Femur (tissue), 1 donor: Measurements from ENCODE around the gene SYTL2.

Experiments
- DNase-seq: peaks from one replicate; pipeline ENCODE4 v3.0.0-alpha.2; 2017

The SYTL2 gene

DNA sequence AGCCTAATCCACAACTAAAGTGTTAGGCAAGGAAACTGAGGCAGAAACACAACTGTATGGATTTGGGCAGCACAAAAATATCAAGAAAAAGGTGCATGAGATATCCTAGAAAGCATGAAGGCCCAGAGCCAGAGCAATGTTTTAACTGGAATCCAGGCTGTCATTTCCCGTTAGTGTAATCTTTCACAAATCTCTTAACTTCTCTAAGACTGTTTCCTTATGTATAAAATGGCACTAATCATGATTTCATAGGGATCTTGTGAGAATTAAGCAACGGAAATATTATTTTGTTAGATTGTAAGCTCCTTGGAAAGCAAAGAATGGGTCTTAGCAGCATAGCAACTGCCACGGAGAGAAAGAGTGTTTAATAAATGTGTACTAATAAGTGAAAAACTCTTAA lies 14.7 kb upstream of the SYTL2 start:
- no peak for DNase-seq

DNA sequence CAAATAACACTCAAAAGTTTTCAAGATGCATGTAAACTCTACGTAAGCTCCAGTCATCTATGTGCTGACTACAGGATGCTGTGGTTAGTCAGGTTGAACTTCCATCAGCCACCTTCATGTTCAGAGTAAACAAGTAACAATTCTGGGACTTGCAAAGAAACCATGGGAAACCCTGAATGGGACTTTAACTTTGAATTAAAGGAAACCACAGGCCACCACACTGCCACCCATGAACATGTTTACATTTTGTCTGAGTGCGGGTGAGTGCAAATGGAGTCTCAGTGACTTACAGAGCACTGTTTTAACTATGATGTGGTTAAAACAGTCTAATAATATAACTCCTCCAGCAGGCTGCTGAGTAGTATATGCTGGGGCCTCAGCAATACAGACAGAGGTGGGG lies 12.9 kb upstream of the SYTL2 start:
- DNase-seq: peak; percentile 57

DNA sequence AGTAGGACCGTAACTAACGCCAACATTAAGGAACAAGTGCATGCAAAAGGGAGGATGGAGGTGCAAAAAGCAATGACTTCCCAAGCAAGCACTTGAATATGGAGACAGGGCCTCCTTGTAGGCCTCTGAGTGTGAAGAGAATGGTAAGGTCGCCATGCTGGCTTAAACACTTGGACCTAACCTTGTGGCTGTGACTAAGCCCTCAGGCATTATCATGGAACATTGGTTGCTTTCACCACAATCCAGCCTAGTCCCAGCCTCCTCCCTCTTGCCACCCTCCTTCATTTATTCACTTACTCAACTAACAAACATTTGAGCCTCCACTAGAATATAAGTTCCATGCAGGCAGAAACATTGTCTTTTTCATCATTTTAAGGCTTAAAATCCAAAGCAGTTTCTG lies 11.9 kb upstream of the SYTL2 start:
- DNase-seq: no peak

DNA sequence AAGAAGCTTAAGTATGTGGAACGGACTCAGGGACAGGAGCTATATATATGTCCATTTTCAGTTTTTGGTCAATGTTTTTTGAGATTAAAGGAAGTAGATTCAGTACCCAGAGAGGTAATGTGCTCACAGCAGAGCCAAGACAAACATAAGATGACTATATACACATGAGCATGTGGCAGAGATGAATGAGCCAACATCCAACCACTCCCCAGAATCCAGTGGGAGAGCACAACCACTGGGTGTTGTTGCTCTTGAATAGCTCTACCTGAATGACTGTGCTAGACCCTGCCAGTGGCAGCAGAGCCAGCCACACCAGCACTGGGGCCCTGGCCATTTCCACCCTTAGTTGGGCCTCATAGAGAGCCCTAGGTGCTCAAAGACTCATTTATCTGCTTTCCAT lies 10.7 kb upstream of the SYTL2 start:
- no peak for DNase-seq

DNA sequence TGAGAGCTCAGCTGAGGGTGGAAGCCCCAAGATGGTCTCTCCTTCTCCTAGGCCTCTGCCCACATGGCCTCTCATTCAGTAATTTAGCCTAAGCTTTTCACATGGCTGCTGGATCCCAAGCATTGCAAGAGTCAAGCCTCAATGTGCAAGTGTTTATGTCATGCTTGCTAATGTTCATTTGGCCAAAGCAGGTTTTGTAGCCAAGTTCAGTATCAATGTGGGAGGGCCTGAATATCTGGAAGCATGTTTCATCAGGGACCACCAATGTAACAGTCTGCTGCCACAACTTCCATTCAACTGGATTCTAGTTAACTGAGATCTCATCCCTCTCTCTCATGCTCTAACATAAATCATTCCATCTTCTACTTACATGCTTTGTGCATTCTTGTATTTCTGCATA lies 8.5 kb upstream of the SYTL2 start:
- DNase-seq: no peak

- DNase-seq: no peak
Measured at GRCh38 chr11:85815186-85815931, 4.4 kb upstream of the SYTL2 start.

- DNase-seq: no peak
Measured at GRCh38 chr11:85813721-85814120, 2.8 kb upstream of the SYTL2 start.

DNA sequence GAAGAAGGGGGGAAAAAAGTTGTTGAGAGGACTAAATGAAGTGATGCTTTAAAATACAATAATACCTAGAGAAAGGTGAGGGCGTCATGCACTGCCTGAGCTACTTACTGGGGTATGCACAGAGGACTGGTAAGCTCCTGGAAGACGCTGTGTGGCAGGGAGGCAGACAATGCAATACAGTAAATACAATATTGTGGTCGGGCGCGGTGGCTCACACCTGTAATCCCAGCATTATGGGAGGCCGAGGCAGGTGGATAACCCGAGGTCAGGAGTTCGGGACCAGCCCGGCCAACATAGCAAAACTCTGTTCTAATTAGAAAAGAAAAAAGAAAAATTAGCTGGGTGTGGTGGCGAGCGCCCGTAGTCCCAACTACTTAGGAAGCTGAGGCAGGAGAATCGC lies 683 bp upstream of the SYTL2 start:
- DNase-seq: no peak

DNA sequence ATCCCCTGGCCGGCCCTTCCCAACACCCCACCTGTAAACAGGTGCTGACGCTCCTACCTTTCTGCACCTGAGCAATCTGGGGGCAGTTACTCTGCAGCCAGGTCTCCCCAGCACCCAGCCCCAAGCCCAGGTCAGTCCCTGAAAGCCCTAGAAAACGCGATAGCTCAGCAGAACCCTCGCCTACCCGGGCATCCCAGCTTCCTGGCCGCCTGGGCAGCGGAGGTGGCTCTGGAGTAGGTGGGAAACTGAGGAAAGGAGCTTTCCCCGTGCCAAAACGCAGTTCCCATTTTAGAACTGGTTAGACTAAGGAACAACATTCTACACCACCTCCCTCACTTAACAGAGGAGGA lies 445 bp downstream of the SYTL2 start:
- DNase-seq: no peak

DNA sequence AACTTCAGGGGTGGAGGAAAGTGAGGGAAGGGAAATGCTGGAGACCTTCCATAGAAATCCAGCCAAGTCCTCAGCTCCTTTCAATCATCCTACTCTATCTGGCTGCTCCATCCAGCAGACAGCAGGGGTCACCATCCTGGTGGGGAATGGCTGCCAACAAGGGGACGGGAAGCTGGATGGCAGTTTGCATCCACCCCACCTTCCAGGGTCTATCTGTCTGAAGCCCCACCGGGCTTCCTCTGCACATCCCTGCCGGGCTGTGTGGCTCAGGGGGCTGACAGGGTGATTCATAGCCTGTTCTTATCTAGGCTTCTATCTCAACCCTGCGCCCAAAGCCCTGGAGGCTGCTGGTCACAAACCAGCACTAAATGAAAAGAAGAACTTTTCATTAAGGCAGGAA lies 1.1 kb downstream of the SYTL2 start:
- no peak for DNase-seq

DNA sequence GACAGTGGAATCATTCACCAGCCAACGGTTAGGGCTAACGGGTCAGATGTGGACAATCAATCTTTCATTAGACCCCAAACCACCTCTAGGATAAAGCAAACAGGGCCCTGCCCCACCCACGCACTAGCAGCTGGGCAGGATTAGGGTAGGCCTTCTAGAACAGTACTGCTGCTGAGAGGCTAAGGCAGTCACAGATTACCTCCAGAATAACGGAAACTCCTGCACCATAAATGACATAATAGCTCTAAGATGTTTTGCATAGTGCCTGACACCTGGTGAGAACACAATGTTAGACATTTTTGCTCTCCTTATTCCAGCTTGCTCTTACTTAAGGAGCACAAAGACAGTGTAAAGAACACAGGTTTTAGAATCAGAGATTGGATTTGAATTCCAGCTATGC lies 1.8 kb downstream of the SYTL2 start:
- DNase-seq: no peak

DNA sequence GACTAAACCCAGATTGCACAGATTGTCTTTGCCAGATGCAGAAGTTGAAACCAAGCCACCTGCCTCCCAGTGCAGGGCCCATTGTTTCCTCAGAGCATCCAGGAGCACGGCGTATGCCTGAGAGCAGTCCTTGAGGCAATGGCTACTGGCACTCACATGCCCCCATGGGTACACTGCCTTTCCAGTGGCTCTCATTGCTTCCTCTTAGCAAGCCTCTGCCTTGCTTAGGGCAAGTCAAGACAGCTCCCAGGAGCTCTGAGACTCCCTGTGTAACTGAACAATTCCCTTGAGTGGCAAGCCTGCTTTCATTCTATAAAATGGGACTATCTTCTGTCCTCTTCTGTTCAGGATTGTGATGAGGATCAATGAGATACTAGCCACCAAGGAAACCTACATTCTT lies 4.1 kb downstream of the SYTL2 start:
- DNase-seq: no peak

GRCh38 chr11:85806016-85806415 lies 4.9 kb downstream of the SYTL2 start:
- DNase-seq: no peak

GRCh38 chr11:85805387-85805786 lies 5.6 kb downstream of the SYTL2 start:
- DNase-seq: no peak

DNA sequence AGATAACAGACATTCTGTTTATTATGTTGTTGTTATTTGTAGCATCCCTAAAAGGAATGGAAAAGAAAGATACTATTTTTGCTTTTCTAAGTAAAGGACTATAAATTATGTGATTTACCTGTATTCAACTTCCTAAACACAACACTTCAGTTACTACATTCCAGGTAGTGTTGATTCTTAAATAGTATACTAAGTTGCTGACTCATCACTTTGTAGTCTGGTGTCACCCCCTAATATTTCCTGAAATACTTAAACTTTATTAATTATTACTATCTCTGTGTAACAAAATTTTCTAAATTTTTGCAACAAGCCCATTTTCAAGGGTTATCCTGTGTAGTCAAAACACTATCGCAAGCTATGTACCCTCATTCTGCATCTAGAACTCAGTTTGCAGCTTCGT lies 7.0 kb downstream of the SYTL2 start:
- DNase-seq: no peak

DNA sequence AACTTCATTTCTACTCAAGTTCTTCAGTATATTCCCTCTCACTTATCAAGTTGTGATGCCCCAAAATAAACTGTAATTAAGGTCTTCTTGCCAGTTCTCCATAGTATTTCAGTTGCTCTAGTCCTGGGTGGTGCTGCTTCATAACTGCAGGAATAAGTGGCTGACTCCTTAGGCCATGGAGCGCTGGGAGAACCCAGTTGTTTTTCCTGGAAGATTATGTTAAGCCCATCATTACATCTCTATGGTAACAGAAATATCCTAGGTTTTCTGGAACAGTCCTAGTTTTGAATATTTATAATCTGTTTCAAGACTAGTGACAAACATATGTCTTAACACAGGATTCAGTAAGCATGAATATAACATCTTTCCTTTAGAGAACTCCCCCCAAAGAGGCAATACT lies 7.6 kb downstream of the SYTL2 start:
- no peak for DNase-seq

DNA sequence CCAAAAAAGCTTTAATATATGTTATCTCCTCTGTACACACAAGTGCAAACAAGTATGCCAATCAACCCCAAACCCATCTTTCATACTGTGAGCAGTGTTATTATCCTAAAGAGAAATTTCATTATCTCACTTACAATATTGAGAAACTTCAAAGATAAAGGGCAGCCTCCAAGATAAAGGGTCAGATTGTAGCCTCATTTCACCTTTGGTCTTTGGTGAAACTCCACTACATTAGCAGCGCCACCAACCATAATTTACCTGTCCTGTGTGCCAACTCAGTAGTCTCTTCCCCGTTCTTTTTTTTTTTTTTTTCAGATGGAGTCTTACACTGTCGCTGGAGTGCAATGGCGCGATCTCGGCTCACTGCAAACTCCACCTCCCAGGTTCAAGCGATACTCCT lies 9.4 kb downstream of the SYTL2 start:
- no peak for DNase-seq

- no peak for DNase-seq
Measured at GRCh38 chr11:85800595-85801342, 10.2 kb downstream of the SYTL2 start.

DNA sequence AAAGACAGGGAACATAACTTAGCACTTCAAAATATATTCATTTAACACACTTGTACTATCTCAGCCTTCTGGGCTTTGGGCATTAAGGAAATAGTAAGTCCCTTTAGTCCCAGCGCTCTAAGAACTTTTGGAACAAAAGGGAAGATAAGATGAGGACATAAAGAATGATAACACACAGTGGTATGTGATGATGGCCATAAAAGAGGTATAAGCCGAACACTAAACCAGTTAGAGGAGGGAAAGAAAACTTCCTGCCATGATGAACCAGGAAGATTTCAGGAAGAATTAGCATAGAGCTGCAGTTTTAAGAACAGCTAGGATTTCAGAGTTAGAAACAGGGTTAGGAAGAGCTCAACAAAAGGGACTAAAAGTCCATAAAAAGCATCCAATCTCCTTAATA lies 11.8 kb downstream of the SYTL2 start:
- DNase-seq: no peak

DNA sequence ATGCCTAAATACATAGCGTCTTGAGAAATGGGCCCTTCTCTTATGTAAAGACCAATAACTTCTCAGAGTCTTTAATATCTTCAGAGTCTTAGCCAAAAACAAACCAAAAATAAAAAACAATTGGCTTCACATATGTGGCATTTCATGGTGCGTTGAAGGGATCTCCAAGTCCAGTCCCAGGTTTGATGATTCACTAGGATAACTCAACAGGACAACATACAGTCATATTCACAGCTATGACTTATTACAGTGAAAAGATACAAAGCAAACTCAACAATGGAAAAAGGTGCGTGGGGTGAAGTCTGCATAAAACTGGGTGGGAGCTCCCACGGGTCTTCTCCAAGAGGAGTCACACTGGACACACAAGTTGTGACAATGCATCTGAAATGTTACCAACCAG lies 12.6 kb downstream of the SYTL2 start:
- no peak for DNase-seq

DNA sequence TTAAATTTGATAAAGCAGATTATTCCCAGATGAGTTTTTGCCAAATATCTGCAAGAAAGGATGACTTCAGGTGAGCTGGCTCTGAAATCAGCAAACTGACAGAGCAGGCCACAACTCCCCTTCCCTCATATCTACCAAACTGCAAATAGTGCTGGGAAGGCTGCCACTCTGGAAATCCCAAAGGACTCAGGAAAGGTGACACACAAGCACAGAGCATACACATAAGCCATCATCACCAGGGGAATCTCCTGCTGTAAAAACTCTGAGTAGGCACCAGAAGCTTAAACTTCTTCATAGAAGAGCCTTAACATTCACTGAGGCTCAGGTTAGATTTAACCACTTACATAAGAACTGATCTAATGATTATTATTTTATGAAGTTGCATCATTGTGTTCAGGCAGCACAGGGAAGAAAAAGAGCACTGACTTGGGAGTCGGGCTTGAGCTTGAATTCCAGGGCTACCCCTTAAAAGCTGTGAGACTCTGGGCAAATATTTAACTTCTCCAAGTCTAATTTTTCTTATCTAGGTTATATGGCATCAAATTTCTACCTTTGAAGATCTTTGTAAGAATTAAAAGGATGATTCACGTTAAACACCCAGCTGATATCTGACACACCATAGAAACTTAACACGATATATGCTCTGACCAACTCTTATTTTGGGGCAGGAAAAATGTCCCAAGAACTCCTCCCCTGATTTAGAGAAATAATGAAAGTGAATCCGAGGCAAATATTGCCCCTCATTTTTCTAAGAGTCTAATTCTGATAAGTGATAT lies 15.0 kb downstream of the SYTL2 start:
- DNase-seq: no peak

GRCh38 chr11:85791409-85791990 lies 19.4 kb downstream of the SYTL2 start:
- DNase-seq: no peak
